SK-N-SH treated with all-trans-retinoic acid at 6 μM for 48 hours (cell line): Measurements from ENCODE around the gene KHDRBS2.

Experiments
- GLIS3 ChIP-seq: fragments of 250-450 bp; sonication (Bioruptor Pico); IDR thresholded peaks from 2 replicates; pipeline ENCODE4 v1.5.0; 2020; ENCODE audit warnings: mild to moderate bottlenecking, moderate library complexity
- OSR1 ChIP-seq: fragments of 250-450 bp; sonication (Bioruptor Pico); IDR thresholded peaks from 2 replicates; pipeline ENCODE4 v1.8.0; 2022; ENCODE audit warnings: moderate library complexity, mild to moderate bottlenecking, inconsistent platforms
- RARB ChIP-seq: fragments of 250-450 bp; sonication (Bioruptor Pico); IDR thresholded peaks from 2 replicates; pipeline ENCODE4 v1.8.0; 2021; ENCODE audit warnings: mild to moderate bottlenecking, moderate library complexity
- SNAI2 ChIP-seq: fragments of 250-450 bp; sonication (Bioruptor Pico); IDR thresholded peaks from 2 replicates; pipeline ENCODE4 v1.5.0; 2020; ENCODE audit warnings: mild to moderate bottlenecking, moderate library complexity
- TCF4 ChIP-seq: fragments of 250-450 bp; sonication (Bioruptor Pico); IDR thresholded peaks from 2 replicates; pipeline ENCODE4 v1.8.0; 2021; ENCODE audit warnings: mild to moderate bottlenecking, moderate library complexity, borderline replicate concordance
- TOX ChIP-seq: fragments of 250-450 bp; sonication (Bioruptor Pico); IDR thresholded peaks from 2 replicates; pipeline ENCODE4 v1.8.0; 2021; ENCODE audit warnings: mild to moderate bottlenecking, moderate library complexity, borderline replicate concordance
- TSHZ2 ChIP-seq: fragments of 250-450 bp; sonication (Bioruptor Pico); IDR thresholded peaks from 2 replicates; pipeline ENCODE4 v1.5.0; 2020; ENCODE audit warnings: mild to moderate bottlenecking, moderate library complexity
- ZC3H10 ChIP-seq: fragments of 250-450 bp; sonication (Bioruptor Pico); IDR thresholded peaks from 2 replicates; pipeline ENCODE4 v1.5.1; 2021; ENCODE audit warnings: mild to moderate bottlenecking, moderate library complexity
- ZFP3 ChIP-seq: fragments of 250-450 bp; sonication (Bioruptor Pico); IDR thresholded peaks from 2 replicates; pipeline ENCODE4 v1.5.0; 2020; ENCODE audit warnings: mild to moderate bottlenecking, moderate library complexity
- ZFP30 ChIP-seq: fragments of 450-650 bp; formaldehyde crosslinking; IDR thresholded peaks from 2 replicates; pipeline ENCODE4 v1.5.0; 2022; ENCODE audit warnings: mild to moderate bottlenecking, moderate library complexity
- ZNF565 ChIP-seq: fragments of 450-650 bp; formaldehyde crosslinking; conservative IDR thresholded peaks from 2 replicates; pipeline ENCODE4 v1.5.0; 2020; ENCODE audit warnings: low read depth, mild to moderate bottlenecking, moderate library complexity
- TF ChIP-seq, protein P1 (sequence below): fragments of 250-450 bp; sonication (Bioruptor Pico); IDR thresholded peaks from 2 replicates; pipeline ENCODE4 v1.5.1; 2020; ENCODE audit warnings: low read depth, mild to moderate bottlenecking, moderate library complexity
- TF ChIP-seq, protein P2 (sequence below): fragments of 250-450 bp; sonication (Bioruptor Pico); IDR thresholded peaks from 2 replicates; pipeline ENCODE4 v1.8.0; 2020; ENCODE audit warnings: mild to moderate bottlenecking, moderate library complexity, borderline replicate concordance
- TF ChIP-seq, protein P3 (sequence below): fragments of 250-450 bp; sonication (Bioruptor Pico); IDR thresholded peaks from 2 replicates; pipeline ENCODE4 v1.5.1; 2021; ENCODE audit warnings: mild to moderate bottlenecking, moderate library complexity

- TF ChIP-seq, protein P1, sequence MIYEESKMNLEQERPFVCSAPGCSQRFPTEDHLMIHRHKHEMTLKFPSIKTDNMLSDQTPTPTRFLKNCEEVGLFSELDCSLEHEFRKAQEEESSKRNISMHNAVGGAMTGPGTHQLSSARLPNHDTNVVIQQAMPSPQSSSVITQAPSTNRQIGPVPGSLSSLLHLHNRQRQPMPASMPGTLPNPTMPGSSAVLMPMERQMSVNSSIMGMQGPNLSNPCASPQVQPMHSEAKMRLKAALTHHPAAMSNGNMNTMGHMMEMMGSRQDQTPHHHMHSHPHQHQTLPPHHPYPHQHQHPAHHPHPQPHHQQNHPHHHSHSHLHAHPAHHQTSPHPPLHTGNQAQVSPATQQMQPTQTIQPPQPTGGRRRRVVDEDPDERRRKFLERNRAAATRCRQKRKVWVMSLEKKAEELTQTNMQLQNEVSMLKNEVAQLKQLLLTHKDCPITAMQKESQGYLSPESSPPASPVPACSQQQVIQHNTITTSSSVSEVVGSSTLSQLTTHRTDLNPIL: no peak
- TF ChIP-seq ZC3H10 (no peak), ZNF565 (no peak), OSR1 (CRISPR knock-in tag) (no peak), RARB (no peak), TOX (CRISPR knock-in tag) (no peak), GLIS3 (no peak), TCF4 (CRISPR knock-in tag) (no peak), TSHZ2 (CRISPR knock-in tag) (no peak), ZFP30 (CRISPR knock-in tag) (no peak), ZFP3 (CRISPR knock-in tag) (no peak), SNAI2 (CRISPR knock-in tag) (no peak)
- TF ChIP-seq, protein P2, sequence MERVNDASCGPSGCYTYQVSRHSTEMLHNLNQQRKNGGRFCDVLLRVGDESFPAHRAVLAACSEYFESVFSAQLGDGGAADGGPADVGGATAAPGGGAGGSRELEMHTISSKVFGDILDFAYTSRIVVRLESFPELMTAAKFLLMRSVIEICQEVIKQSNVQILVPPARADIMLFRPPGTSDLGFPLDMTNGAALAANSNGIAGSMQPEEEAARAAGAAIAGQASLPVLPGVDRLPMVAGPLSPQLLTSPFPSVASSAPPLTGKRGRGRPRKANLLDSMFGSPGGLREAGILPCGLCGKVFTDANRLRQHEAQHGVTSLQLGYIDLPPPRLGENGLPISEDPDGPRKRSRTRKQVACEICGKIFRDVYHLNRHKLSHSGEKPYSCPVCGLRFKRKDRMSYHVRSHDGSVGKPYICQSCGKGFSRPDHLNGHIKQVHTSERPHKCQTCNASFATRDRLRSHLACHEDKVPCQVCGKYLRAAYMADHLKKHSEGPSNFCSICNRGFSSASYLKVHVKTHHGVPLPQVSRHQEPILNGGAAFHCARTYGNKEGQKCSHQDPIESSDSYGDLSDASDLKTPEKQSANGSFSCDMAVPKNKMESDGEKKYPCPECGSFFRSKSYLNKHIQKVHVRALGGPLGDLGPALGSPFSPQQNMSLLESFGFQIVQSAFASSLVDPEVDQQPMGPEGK (CRISPR knock-in tag): no peak
- TF ChIP-seq, protein P3, sequence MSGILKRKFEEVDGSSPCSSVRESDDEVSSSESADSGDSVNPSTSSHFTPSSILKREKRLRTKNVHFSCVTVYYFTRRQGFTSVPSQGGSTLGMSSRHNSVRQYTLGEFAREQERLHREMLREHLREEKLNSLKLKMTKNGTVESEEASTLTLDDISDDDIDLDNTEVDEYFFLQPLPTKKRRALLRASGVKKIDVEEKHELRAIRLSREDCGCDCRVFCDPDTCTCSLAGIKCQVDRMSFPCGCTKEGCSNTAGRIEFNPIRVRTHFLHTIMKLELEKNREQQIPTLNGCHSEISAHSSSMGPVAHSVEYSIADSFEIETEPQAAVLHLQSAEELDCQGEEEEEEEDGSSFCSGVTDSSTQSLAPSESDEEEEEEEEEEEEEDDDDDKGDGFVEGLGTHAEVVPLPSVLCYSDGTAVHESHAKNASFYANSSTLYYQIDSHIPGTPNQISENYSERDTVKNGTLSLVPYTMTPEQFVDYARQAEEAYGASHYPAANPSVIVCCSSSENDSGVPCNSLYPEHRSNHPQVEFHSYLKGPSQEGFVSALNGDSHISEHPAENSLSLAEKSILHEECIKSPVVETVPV (CRISPR knock-in tag): no peak
Observed at GRCh38 chr6:61751986-61752385, 534.0 kb downstream of the KHDRBS2 start.
